ENCODE measurements around the gene CRTC3. TPM values are rescaled to one million over a fixed set of nuclear protein-coding genes. Genes with fewer than 3 reads are reported as not detected.

The CRTC3 gene
- total and polyA plus RNA-seq, 2 donors (not counting 1 experiment from before 2014, with no cell fraction given), result 18.3 to 23.4 TPM

DNA sequence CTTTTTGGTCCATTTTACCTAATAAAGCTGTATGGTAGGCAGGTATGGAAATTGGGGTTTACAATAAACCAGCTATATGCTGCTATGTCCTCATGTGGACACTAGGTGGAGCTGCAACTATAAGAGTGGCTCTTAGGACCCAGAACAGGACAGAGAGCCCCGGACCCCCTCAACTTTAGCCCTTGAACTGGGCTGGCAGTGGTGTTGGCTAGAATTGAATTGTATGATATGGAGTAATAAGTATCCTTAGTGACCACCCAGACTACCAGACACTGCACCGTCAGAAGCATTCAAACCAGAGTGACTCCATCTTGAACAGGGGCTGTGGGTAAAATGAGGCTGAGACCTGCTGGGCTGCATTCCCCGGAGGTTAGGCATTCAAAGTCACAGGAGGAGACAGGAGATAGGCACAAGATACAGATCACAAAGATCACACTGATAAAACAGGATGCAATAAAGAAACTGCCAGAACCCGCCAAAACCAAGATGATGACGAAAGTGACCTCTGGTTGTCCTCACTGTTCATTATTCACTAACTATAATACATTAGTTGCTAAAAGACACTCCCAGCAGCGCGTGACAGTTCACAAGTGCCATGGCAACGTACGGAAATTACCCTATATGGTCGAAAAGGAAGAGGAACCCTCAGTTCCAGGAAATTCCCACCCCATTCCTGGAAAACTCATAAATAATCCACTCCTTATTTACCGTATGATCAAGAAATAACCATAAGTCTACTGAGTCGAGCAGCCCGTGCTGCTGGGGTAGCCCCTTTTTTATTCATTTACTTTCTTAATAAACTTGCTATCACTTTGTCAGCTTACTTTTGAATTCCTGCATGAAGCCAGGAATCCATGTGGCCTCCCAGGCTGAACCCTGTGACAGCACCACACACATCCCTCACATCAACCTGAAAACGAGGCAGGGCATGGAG is 118.7 kb downstream of the CRTC3 start:
- Histone ChIP-seq H3K4me1 (ENCODE audit: control insufficient read depth, extremely low read depth, insufficient read depth, low read length) (peaks cover 6% of the 10 kb centered on the region), H3K27me3 (ENCODE audit: control insufficient read depth, insufficient read depth, low read length) (no peaks in the 10 kb centered on the region), H3K4me3 (replicated peaks in 1 of 4; ENCODE audit: control extremely low read depth in 1 of 4, insufficient read depth in 1 of 4, low read depth in 3 of 4, low read length in 4 of 4) (no peak overlapping the region), H3K27ac (ENCODE audit: insufficient read depth, low read length) (peak overlapping the region; percentile 71), H4K20me1 (ENCODE audit: control insufficient read depth, extremely low read depth, insufficient read depth, low read length) (no peaks in the 10 kb centered on the region), H3K79me2 (ENCODE audit: control insufficient read depth, insufficient read depth, low read length) (no peaks in the 10 kb centered on the region), H3K36me3 (ENCODE audit: control insufficient read depth, insufficient read depth, low read length) (no peaks in the 10 kb centered on the region), H3K9ac (ENCODE audit: insufficient read depth, low read length) (no peak overlapping the region), H2AFZ (ENCODE audit: low read length) (peak overlapping the region; percentile 38), H3K4me2 (ENCODE audit: extremely low read depth, insufficient read depth, low read length) (peak overlapping the region; percentile 58), H3K9me3 (ENCODE audit: control insufficient read depth, insufficient read depth, low read depth, low read length) (no peaks in the 10 kb centered on the region)
- TF ChIP-seq, protein P1, sequence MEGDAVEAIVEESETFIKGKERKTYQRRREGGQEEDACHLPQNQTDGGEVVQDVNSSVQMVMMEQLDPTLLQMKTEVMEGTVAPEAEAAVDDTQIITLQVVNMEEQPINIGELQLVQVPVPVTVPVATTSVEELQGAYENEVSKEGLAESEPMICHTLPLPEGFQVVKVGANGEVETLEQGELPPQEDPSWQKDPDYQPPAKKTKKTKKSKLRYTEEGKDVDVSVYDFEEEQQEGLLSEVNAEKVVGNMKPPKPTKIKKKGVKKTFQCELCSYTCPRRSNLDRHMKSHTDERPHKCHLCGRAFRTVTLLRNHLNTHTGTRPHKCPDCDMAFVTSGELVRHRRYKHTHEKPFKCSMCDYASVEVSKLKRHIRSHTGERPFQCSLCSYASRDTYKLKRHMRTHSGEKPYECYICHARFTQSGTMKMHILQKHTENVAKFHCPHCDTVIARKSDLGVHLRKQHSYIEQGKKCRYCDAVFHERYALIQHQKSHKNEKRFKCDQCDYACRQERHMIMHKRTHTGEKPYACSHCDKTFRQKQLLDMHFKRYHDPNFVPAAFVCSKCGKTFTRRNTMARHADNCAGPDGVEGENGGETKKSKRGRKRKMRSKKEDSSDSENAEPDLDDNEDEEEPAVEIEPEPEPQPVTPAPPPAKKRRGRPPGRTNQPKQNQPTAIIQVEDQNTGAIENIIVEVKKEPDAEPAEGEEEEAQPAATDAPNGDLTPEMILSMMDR (conservative IDR thresholded peaks at IDR 0.05 in 1 of 2, IDR thresholded peaks at IDR 0.05 in 1 of 2; ENCODE audit: low read depth in 1 of 2, low read length in 2 of 2), result peak; percentile 90 to 93
- no peak for TF ChIP-seq EZH2 (IDR thresholded peaks at IDR 0.05; ENCODE audit: low read length, missing control alignments)
- peak; percentile 79 to 91 for DNase-seq (ENCODE audit: low read depth in 2 of 2)

DNA sequence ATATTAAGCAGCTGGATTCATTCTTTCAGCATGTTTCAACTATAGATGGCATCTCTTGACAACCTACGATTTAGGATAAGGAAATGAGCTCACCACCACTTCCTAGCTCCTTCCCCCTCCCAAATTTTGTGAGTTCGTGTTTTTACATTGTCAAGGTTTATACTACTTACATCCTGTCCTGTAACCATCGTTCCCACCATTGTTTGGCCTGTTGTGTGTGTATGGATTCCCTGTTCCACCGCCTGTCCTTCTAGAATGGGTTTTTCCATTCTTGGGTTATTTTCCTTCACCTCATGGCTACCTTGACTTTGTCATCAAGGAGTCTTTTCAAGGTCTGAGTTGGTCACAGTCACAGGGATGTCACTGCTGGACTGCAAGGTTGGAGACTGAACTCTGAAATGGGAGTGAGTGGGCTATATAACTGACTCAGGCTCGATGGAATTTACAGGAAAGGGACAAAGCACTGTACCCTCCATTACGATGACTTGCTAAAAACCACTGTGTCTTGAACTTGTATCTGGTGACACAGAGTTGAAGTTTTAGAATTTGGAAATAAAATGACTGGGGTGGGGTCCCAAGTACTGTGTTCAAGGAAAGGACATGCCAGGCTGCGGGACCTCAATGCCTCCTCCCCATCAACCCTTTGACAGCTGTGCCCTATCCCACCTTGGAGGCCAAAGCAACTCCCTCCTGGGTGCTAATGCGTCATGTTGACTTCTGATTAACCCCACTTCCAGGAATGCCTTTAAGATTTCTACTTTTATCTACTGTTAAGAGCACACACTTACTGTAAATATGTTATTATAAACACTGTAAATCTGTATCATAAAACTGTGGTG is 120.6 kb downstream of the CRTC3 start:
- Histone ChIP-seq H3K79me2 (ENCODE audit: control insufficient read depth, insufficient read depth, low read length) (no peaks in the 10 kb centered on the region), H3K9me3 (ENCODE audit: control insufficient read depth, insufficient read depth, low read depth, low read length) (no peaks in the 10 kb centered on the region), H4K20me1 (ENCODE audit: control insufficient read depth, extremely low read depth, insufficient read depth, low read length) (no peaks in the 10 kb centered on the region), H3K4me3 (replicated peaks in 1 of 4; ENCODE audit: control extremely low read depth in 1 of 4, insufficient read depth in 1 of 4, low read depth in 3 of 4, low read length in 4 of 4) (no peak overlapping the region), H3K9ac (ENCODE audit: insufficient read depth, low read length) (no peak overlapping the region), H3K27me3 (ENCODE audit: control insufficient read depth, insufficient read depth, low read length) (no peaks in the 10 kb centered on the region), H3K4me2 (ENCODE audit: extremely low read depth, insufficient read depth, low read length) (no peak overlapping the region), H3K4me1 (ENCODE audit: control insufficient read depth, extremely low read depth, insufficient read depth, low read length) (peaks cover 9% of the 10 kb centered on the region), H3K27ac (ENCODE audit: insufficient read depth, low read length) (no peak overlapping the region), H3K36me3 (ENCODE audit: control insufficient read depth, insufficient read depth, low read length) (no peaks in the 10 kb centered on the region), H2AFZ (ENCODE audit: low read length) (peak overlapping the region; percentile 11)
- peak; percentile 52 for DNase-seq (ENCODE audit: low read depth in 2 of 2)
- no peak for TF ChIP-seq EZH2 (IDR thresholded peaks at IDR 0.05; ENCODE audit: low read length, missing control alignments)
- TF ChIP-seq, protein P1 (conservative IDR thresholded peaks at IDR 0.05 in 1 of 2, IDR thresholded peaks at IDR 0.05 in 1 of 2; ENCODE audit: low read depth in 1 of 2, low read length in 2 of 2), result no peak

All from fibroblast of lung (primary cell).